Right renal cortex interstitium (tissue), 3 donors: ENCODE results near the gene LSG1. TPM values are rescaled to one million over a fixed set of nuclear protein-coding genes. Genes with fewer than 3 reads are reported as not detected.

Experiments
- DNase-seq, 3 donors: peaks; one replicate each; pipeline ENCODE4 v3.0.0-alpha.2; 2013; ENCODE audit warnings: low read depth in 3 of 3, low spot score in 2 of 3
- polyA plus RNA-seq, 3 donors: library from polyadenylated mRNA; unstranded; fragments of 120-200 nt; gene quantifications; one replicate each; pipeline ENCODE4 v1.2.1, GENCODE V29; 2013; ENCODE audit not compliant: insufficient read length in 3 of 3

LSG1 gene
- 10 to 100 TPM; 33.5 to 41.5 (median 39.8) TPM for polyA plus RNA-seq

DNA sequence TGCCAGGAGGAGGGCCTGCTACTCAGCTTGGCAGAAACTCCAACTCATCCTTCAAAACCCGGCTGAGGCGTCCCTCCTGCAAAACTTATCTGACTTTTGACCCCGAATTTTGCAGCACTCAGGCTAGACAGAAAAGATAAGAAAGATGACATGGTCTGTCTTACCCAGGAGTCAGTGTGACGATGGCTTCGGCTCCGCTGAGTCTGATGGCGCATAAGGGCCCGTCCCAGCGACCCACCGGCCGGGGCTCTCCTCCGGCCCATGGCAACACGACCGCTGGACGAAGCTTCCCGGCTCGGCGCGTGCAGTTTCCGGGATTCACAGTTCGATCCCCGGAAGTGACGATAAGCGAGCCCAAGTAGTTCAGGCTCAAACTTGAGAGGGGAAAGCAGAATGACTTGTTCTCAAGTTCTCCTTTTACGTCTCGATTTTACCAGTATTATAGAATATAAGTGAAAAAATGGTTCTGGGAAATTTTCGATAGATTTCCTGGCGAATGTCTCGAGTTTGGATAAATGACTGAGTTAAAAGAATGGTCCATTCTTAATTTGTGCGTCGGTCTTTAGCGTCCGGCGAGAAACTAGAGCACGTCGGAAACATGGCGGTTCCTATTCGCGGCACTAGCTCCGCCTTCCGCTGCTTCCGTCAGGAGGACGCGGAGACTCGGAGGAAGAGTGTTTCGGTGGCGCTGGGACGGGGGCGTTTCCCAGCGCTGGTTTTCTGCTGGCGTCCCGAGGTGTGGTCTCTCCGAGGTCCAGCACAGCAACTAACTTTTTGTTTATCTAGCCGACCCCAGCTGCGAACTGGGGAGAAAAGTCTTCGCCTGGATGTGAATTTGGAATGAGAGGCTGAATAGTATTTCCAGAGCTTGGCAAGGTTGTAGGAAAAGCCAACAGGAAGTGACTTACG lies at the start of gene LSG1:
Gene LSG1, minus strand, starts transcription at position 292 of the 909 bp plus-strand sequence. Its CDS starts 29 bp downstream, at position 263.
- peak; percentile 96 to 99 (median 98) for DNase-seq

DNA sequence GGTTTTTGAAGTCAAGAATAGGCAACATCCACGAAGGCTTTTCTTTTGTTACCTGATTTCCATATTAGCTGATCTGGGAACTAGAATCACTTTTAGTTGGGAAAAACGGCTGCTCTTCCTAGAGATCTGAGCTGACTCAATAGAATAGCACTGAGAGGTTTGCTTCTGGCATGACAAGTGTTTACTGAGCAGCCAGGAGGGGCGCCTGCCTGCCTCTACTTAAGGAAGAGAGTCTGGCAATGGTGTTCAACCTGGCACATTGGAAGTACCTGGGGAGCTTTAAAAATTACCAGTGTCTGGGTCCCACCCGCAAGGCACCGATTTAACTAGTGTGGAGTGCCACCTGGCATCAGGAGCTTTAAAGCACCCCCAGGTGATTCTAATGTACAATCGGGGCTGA lies 48.1 kb upstream of the LSG1 start:
- DNase-seq, result no peak

DNA sequence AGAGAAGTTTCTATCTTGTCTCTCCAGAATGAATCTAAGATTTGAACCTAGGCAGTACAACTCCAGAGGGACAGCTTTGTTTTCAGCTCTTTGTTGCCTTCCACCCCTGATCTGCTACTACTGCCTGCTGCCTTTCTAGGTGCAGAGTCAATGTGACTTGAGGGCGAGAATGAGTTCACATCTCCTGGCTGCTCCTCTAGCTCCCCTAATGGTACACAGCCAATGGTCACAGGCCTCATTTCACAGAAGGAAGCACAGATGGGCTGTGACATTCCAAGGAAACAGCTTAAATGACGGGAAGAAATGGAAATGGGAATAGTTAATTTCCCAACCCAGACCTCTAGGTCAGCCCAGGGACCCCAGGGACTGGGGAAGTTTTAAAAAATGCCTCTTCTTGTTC lies 46.1 kb upstream of the LSG1 start:
- DNase-seq, result no peak

GRCh38 chr3:194715022-194715800 lies 43.2 kb upstream of the LSG1 start:
- no peak for DNase-seq

- no peak for DNase-seq
Observed at GRCh38 chr3:194714564-194714963, 42.6 kb upstream of the LSG1 start.

DNA sequence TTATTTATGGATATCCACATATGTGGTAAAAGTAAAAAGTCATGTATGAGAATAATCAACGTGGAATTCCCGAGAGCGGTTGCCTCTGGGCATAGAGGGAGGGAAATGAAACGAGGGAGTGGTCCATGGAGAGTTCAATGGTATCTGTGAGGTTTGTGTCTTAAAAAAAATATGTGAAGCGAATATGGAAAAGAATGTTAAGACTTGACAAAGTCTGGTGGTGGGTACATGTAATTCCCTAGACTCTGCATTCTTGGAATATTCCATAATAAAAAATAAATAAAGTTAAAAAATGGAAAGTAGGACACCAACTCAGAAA lies 42.1 kb upstream of the LSG1 start:
- no peak for DNase-seq

- no peak for DNase-seq
Observed at GRCh38 chr3:194713299-194714136, 41.5 kb upstream of the LSG1 start.

GRCh38 chr3:194711913-194712312 lies 39.9 kb upstream of the LSG1 start:
- no peak for DNase-seq

DNA sequence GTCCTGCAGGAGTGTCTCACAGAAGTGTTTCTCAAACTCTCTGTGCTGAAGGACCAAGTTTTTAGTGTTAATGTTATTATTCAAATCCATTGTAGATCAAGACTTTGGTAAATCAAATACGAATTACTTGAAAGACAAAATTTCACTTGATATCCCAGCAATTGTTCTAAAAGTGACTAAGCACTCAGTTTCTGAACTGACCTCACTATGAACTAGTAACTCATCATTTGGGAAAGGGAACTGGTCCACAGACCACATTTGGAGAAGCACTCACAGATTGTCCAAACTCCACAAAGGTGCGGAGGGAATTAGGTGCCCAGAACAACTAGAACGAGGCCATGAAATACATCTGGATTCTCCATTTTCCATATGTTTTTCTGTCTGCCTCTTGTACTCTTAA lies 39.3 kb upstream of the LSG1 start:
- no peak for DNase-seq

- no peak for DNase-seq
Observed at GRCh38 chr3:194707147-194707540, 35.2 kb upstream of the LSG1 start.

GRCh38 chr3:194705761-194706160 lies 33.8 kb upstream of the LSG1 start:
- DNase-seq, result no peak

GRCh38 chr3:194705227-194705626 lies 33.2 kb upstream of the LSG1 start:
- no peak for DNase-seq

GRCh38 chr3:194702545-194702944 lies 30.6 kb upstream of the LSG1 start:
- no peak for DNase-seq

DNA sequence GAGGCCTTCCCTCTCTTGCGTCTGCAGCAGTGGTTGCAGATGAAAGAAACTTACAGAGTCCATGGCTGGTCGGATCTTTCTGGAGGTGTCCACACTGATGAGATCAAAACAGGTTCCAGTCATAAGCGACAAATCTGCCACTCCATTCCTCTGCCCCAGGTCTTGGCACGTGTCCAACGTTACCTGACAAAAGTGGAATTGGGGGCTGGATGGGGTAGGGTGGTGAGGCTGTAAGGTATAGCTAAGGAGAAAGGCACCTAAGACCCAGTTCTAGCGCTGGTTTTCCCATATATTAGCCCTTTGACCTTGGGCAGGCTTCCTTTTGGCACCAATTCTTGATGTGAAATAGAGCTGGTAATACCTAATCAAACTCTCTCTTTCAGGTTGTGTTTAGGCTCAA lies 24.7 kb upstream of the LSG1 start:
- DNase-seq, result no peak

DNA sequence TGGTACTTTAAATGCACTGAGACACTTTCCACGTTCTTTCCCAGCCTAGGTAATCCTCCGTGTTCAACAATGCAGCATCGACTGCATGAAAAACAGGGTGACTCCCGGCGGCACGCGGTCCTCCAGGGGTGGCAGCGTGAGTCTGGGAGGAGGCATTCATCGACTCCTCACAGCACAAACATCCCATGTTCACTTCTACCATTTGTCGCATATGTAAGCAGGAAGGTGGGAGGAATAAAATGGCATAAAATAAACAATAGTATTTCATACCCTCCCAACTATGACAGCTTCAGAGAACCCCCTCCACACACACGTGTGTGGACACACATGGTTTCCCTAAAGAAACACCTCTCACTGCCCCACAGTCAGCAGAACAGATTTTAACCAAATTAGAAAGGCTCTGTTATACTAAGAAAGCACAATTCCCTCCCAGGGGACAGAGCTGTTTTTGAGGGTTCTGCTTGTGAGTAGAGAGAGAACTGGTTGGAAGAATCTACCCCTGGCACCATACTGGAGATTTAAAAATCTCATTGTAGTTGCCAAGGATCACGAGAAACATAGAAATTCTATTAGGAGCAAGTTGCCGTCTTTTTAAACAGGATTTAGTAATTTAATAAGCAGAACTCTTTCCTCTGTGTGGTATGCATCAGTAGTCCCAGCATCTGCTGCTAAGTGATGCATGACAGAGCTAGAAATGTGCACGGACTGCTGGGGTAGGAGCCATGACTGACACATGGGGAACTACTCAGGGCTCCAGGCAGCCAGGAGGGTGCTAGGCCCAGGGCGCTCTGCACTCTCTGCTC lies 19.7 kb upstream of the LSG1 start:
- DNase-seq, result peak in 1 of 3 donors; percentile 23

DNA sequence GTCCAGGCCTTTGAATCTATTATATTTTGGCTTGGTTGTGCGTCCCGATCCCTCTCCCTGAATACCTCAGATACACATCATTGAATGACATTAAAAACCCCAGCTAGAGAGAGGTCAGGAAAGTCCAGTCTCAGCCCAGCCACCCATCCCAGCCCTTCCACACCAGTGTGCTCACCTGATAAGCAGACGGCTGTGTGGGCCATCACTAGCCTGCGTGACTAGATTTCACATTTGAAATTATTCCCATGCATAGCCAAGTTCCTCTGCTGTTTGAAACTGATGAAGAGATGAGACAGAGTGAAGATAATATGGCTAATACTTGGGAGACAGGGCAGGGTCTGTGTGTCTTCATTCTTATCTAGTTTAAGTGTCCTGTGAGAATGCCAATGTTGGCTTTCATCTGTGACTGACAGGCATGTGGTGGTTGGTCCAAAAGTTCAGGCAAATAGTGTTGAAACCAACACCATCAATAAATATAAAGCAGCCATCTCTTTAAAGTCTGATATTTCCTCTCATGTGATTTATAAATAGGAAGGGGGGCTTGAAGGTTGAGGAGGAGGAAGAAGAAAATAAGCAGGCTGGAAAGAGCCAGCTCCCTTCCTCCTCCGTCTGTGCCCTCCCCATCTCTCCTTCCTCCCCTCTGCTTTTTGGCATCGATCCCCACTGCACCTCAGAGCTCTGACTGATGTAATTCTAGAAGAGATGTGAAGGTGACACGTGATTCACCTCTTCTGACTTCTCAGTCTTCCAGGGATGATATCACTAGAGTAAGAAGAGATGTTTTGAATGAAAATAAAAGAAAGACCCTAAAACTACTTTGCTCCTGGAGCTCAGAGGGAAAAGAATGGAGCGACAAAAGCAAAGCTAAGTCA lies 18.7 kb upstream of the LSG1 start:
- no peak for DNase-seq

GRCh38 chr3:194689493-194689944 lies 17.5 kb upstream of the LSG1 start:
- peak in 1 of 3 donors; percentile 42 for DNase-seq

DNA sequence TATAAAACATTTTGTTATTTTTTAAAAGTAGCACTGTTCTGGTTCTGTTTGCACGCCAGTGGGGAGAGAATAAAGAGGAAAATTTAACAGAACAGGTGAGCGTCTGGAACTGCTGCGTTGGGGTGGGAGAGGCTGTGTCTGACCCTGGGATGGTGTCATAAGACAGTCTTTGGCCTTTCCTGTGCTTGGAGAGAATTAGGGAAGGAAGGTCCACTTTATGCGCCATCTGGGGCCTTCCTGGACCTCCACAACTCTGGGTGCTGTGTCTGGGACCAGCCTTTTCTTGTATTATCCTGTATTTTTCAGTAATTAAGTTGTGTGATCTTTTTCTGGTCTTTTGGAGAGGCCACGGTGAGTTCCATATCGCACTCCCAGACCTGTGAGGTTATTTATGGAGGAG lies 17.0 kb upstream of the LSG1 start:
- no peak for DNase-seq

DNA sequence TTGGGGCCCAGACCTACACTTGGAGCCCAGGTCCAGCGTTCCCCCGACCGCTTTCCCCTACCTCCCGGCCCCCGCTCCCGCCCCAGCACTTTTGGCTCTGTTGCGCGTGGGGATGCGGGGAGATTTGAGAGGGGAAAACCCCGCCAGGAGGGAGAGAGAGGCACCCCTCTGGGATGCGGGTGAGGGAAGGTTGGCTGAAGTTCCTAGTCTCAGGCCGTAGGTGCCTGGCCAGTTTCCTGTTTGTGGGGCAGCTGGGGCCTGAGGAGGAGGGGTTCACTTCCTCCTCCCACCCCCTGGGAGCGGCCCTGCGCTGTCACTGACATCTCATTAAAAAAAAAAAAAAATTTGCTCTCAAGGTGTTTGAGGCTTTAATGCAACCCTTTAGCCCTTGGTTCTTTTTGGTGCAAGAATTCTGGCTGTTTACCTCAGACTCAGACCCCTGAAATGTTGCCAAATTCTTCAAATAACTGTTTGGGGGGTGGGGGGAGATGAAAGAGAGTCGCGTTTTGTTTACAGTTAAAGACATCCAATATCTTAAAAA lies 16.3 kb upstream of the LSG1 start:
- DNase-seq, result no peak
